Measurements from ENCODE around the gene DDAH2.

Gene DDAH2

GRCh38 chr6:31729979-31730630, 1.0 kb upstream of the DDAH2 start:
- peak; percentile 60 for DNase-seq

GRCh38 chr6:31729515-31729978, 448 bp upstream of the DDAH2 start:
- DNase-seq, result peak; percentile 78

- no peak for DNase-seq
Measured at GRCh38 chr6:31727717-31728671, 1.1 kb downstream of the DDAH2 start.

- DNase-seq, result no peak
Measured at GRCh38 chr6:31727034-31727716, 1.9 kb downstream of the DDAH2 start.

GRCh38 chr6:31725502-31726350, 3.4 kb downstream of the DDAH2 start:
- DNase-seq, result no peak

- DNase-seq, result no peak
Measured at GRCh38 chr6:31723980-31724691, 5.0 kb downstream of the DDAH2 start.

GRCh38 chr6:31723245-31723979, 5.7 kb downstream of the DDAH2 start, which contains the start of gene MPIG6B:
TSS of gene MPIG6B (plus strand) at chr6:31723373. CDS start at chr6:31723384, 11 bp downstream.
- DNase-seq, result no peak

GRCh38 chr6:31722173-31722572, 6.9 kb downstream of the DDAH2 start:
- DNase-seq, result no peak

GRCh38 chr6:31721351-31722020, 7.6 kb downstream of the DDAH2 start, which contains the start of gene LY6G6C:
TSS of gene LY6G6C (minus strand) at chr6:31721746. CDS start at chr6:31721679, 67 bp downstream.
- DNase-seq, result no peak

GRCh38 chr6:31720196-31720770, 8.8 kb downstream of the DDAH2 start:
- DNase-seq, result no peak

- no peak for DNase-seq
Measured at GRCh38 chr6:31719001-31719400, 10.1 kb downstream of the DDAH2 start.

- DNase-seq, result no peak
Measured at GRCh38 chr6:31718265-31718664, 10.8 kb downstream of the DDAH2 start.

- DNase-seq, result no peak
Measured at GRCh38 chr6:31717499-31718222, 11.4 kb downstream of the DDAH2 start.

- DNase-seq, result no peak
Measured at GRCh38 chr6:31715022-31715958, 13.8 kb downstream of the DDAH2 start, which contains the start of gene LY6G6D. TSS of gene LY6G6D (plus strand) at chr6:31715348. CDS start at chr6:31715356, 8 bp downstream.

- DNase-seq, result no peak
Measured at GRCh38 chr6:31713991-31714684, 15.0 kb downstream of the DDAH2 start.

- no peak for DNase-seq
Measured at GRCh38 chr6:31713465-31713864, 15.6 kb downstream of the DDAH2 start.

GRCh38 chr6:31712296-31712695, 16.8 kb downstream of the DDAH2 start:
- no peak for DNase-seq

Measured in activated naive CD4-positive, alpha-beta T cell treated with anti-CD3 and anti-CD28 coated beads, Interleukin-2, amount 50 U/mL, for 16 hours (primary cell).